IMR-90 (cell line): Measurements from ENCODE around the gene RIPOR2.

Source experiments
- CEBPB ChIP-seq: IDR thresholded peaks from 2 replicates; pipeline ENCODE4 v1.6.1; 2012; ENCODE audit warnings: low read depth, low read length, improper control_type of control experiment
- CHD1 ChIP-seq: IDR thresholded peaks from 2 replicates; pipeline ENCODE4 v1.6.1; 2012; ENCODE audit warnings: low read depth, low read length, improper control_type of control experiment
- CTCF ChIP-seq: conservative IDR thresholded peaks from 2 replicates; pipeline ENCODE4 v1.5.1; 2012; ENCODE audit warnings: mild to moderate bottlenecking, low read depth, low read length, improper control_type of control experiment
- ELK1 ChIP-seq: fragments of 150-350 bp; IDR thresholded peaks from 2 replicates; pipeline ENCODE4 v1.6.1; 2016; ENCODE audit warnings: low read depth, mild to moderate bottlenecking, low read length, moderate library complexity, borderline replicate concordance
- FOS ChIP-seq: fragments of 150-350 bp; IDR thresholded peaks from 2 replicates; pipeline ENCODE4 v1.6.1; 2016; ENCODE audit warnings: low read depth, low read length
- MAFK ChIP-seq: IDR thresholded peaks from 2 replicates; pipeline ENCODE4 v1.6.1; 2012; ENCODE audit warnings: low read depth, low read length, improper control_type of control experiment
- MAZ ChIP-seq: IDR thresholded peaks from 2 replicates; pipeline ENCODE4 v1.6.1; 2012; ENCODE audit warnings: low read depth, mild to moderate bottlenecking, low read length, improper control_type of control experiment, moderate library complexity, borderline replicate concordance
- MXI1 ChIP-seq: IDR thresholded peaks from 2 replicates; pipeline ENCODE4 v1.6.1; 2012; ENCODE audit warnings: low read depth, mild to moderate bottlenecking, low read length, moderate library complexity, borderline replicate concordance
- NFE2L2 ChIP-seq: fragments of 150-350 bp; IDR thresholded peaks from 2 replicates; pipeline ENCODE4 v1.6.1; 2016; ENCODE audit warnings: low read depth, mild to moderate bottlenecking, low read length
- POLR2A ChIP-seq: IDR thresholded peaks from 2 replicates; pipeline ENCODE4 v1.6.1; 2012; ENCODE audit warnings: mild to moderate bottlenecking, low read depth, low read length
- RCOR1 ChIP-seq: IDR thresholded peaks from 2 replicates; pipeline ENCODE4 v1.6.1; 2012; ENCODE audit warnings: mild to moderate bottlenecking, low read length, improper control_type of control experiment; ENCODE audit not compliant: insufficient replicate concordance
- RFX5 ChIP-seq: IDR thresholded peaks from 2 replicates; pipeline ENCODE4 v1.8.0; 2012; ENCODE audit warnings: low read depth, mild to moderate bottlenecking, low read length, moderate library complexity

GRCh38 chr6:24911796-24912382 is 23.9 kb downstream of the RIPOR2 start:
- TF ChIP-seq CTCF, result no peak
- TF ChIP-seq NFE2L2, result no peak
- TF ChIP-seq POLR2A, result no peak
- TF ChIP-seq MAFK, result no peak
- TF ChIP-seq MXI1, result no peak
- no peak for TF ChIP-seq RCOR1
- TF ChIP-seq MAZ, result no peak
- no peak for TF ChIP-seq ELK1
- TF ChIP-seq RFX5, result no peak
- TF ChIP-seq FOS, result no peak
- no peak for TF ChIP-seq CHD1
- no peak for TF ChIP-seq CEBPB
